Fibroblast of pulmonary artery (primary cell): ENCODE results near the gene P3H3.

ENCODE experiments used
- DNase-seq: peaks from one replicate; pipeline ENCODE4 v3.0.0-alpha.2; 2010; ENCODE audit warnings: low read depth
- H3K4me3 ChIP-seq: replicated peaks from 2 replicates; pipeline ENCODE4 v1.5.1; 2011; ENCODE audit warnings: low read depth, mild to moderate bottlenecking, control low read depth, low read length, moderate library complexity
- TF ChIP-seq, protein P1 (sequence below): IDR thresholded peaks from 2 replicates; pipeline ENCODE4 v1.5.1; 2011; ENCODE audit warnings: mild to moderate bottlenecking, control low read depth, low read length, inconsistent platforms; ENCODE audit errors: missing control alignments

The P3H3 gene

DNA sequence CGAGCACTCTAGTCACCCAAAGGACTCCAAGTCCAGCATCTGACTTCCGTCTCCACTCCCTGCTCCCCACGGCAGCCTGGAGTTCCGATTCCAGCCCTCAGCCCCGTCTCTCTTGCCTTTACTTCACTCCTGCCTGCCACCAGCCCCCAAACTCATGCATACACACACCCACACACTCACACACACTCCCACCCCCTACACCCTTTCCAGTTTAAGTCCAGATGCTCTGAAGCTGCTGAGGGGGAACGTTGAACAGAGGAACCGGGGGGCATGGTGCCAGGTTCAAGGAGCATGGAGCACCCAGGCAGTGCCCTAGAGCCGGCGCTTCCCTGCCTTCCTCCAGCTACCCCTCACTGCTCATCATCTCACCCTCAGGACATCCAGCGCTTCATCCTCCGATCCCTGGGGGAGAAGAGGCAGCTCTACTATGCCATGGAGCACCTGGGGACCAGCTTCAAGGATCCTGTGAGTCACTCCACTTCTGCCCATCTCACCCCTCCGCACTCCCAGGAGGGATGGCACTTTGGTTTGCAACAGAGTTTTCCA is 3.3 kb downstream of the P3H3 start:
- no peak overlapping the region for H3K4me3 ChIP-seq
- no peak for DNase-seq
- TF ChIP-seq, protein P1, sequence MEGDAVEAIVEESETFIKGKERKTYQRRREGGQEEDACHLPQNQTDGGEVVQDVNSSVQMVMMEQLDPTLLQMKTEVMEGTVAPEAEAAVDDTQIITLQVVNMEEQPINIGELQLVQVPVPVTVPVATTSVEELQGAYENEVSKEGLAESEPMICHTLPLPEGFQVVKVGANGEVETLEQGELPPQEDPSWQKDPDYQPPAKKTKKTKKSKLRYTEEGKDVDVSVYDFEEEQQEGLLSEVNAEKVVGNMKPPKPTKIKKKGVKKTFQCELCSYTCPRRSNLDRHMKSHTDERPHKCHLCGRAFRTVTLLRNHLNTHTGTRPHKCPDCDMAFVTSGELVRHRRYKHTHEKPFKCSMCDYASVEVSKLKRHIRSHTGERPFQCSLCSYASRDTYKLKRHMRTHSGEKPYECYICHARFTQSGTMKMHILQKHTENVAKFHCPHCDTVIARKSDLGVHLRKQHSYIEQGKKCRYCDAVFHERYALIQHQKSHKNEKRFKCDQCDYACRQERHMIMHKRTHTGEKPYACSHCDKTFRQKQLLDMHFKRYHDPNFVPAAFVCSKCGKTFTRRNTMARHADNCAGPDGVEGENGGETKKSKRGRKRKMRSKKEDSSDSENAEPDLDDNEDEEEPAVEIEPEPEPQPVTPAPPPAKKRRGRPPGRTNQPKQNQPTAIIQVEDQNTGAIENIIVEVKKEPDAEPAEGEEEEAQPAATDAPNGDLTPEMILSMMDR: no peak

DNA sequence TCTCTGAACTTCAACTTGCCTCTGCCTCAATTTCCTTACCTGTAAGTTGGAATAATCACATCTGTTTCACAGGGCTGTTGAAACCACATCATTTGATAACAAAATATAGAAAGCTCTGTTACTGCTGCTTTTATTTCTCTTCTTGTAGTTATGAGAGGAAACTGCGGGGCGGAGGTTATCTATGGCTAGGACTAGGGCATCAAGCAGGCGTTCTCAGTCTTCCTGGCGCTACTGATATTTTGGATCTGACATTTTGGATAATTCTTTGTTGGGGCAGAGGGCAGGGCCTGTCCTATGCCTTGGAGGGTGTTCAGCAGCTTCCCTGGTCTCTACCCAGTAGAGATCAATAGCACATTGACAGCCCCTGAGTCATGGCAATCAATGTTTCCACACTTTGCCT is 3.9 kb downstream of the P3H3 start:
- TF ChIP-seq, protein P1: no peak
- H3K4me3 ChIP-seq: no peak overlapping the region
- DNase-seq: no peak

DNA sequence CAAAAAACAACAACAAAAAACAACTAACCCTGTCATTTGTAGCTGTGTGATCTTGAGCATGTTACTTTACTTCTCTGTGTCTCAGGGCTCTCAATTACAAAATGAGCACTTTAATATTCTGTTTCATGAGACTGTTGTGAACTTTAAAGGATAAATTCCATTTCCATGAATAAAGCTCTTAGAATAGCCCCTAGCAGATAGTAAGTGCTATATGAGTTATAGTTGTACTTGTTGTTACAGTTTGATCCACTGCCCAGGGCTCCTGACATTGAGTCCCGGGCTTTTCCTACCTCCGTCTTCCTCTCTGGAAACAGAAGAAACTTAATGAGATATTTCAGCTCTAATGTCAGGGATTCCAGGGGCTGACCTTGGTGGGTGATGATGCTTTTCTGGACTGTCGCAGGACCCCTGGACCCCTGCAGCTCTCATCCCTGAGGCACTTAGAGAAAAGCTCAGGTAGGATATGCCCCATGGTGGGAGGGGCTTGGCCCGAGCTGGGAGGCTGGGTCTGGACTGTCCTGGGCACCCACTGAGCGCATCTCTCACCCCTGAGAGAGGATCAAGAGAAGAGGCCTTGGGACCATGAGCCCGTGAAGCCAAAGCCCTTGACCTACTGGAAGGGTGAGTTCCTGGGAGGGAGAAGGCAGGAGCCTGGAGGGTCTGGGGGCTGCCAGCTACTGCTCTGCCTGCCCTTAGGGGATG is 5.1 kb downstream of the P3H3 start:
- no peak for DNase-seq
- TF ChIP-seq, protein P1: no peak
- H3K4me3 ChIP-seq: no peak overlapping the region

DNA sequence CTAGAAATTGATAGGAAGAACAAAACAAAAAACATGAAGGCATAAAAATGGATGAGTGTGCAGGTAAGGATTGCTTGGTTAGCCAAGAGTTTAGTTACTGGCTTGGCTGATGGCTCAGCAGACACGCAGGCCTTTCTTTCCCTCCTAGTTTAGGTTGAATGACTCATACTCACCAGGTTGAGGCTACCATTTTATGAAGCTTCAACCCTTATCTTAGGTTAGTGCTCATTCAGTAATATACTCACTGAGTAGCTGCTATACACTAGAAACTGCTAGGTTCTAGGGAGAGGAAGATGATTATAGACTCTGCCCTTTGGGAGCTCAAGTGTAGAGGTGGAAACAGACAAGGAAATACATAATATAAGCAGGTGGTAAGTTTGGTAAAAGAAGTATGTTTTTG is 6.0 kb downstream of the P3H3 start:
- DNase-seq: no peak
- H3K4me3 ChIP-seq: no peak overlapping the region
- TF ChIP-seq, protein P1: no peak

DNA sequence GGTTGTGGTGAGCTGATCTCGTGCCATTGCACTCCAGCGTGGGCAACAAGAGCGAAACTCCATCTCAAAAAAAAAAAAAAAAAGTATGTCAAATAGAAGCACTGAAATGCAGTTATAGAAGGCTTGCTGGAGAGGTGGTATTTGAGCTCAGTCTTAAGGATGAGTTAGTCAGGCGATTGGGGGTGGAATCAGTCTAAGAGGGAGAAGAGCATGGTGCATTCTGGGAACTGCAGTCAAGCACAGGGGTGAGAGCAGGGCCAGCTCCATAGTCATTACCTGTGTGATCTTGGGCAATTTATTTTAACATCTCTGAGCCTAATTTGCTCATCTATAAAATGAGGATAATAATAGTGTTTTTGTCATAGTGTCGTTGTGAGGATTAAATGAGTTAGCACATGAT is 6.7 kb downstream of the P3H3 start:
- DNase-seq: no peak
- no peak overlapping the region for H3K4me3 ChIP-seq
- TF ChIP-seq, protein P1: no peak

DNA sequence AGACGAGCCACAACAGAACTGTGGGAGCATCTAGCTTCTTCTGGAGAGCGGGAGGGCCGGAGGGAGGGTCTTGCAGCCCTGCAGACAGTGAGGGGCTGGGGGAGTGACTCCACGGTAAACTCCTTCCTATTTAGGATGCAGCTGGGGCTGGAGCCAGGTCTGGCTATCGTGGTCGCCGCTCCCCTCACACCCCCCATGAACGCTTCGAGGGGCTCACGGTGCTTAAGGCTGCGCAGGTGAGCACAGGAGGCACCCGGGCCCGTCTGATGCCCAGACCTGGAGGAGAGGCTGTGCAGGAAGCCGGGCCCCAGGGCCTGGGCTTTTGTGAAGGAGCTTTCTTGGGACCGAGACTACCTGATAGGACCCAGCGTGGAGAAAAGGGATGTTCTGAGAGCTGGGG is 8.6 kb downstream of the P3H3 start:
- H3K4me3 ChIP-seq: no peak overlapping the region

More for the DNA sequence above, 8.6 kb downstream of the P3H3 start:
- no peak for DNase-seq
- TF ChIP-seq, protein P1: no peak
